Spleen (tissue), 11 donors: ENCODE measurements around the gene SBF1. TPM values are rescaled to one million over a fixed set of nuclear protein-coding genes. Genes with fewer than 3 reads are reported as not detected.
A peak's percentile ranks its signal among the peaks of the same experiment; 100 is the strongest.

ENCODE experiments used
- DNase-seq: peaks from one replicate; pipeline ENCODE4 v3.0.0-alpha.2; 2020
- H3K27ac ChIP-seq, 8 donors: fragments of 200-600 bp; sonication (generic) in 7 of 8; 1 replicate in 4 of 8; 2 replicates in 4 of 8; pipeline versions ENCODE4 v1.5.0 to v1.8.0; 2016 to 2021; ENCODE audit warnings: inconsistent platforms in 4 of 8, mild to moderate bottlenecking in 4 of 8, moderate library complexity in 1 of 8
- H3K27me3 ChIP-seq, 7 donors: fragments of 200-600 bp; sonication (generic) in 6 of 7; replicated peaks in 1 of 7; 1 replicate in 4 of 7; 2 replicates in 3 of 7; pipeline versions ENCODE4 v1.5.0 to v1.8.0; 2016 to 2021; ENCODE audit warnings: inconsistent platforms in 3 of 7, mild to moderate bottlenecking in 1 of 7
- H3K36me3 ChIP-seq, 6 donors: fragments of 200-600 bp; sonication (generic) in 5 of 6; 1 replicate in 4 of 6; 2 replicates in 2 of 6; pipeline versions ENCODE4 v1.5.0 to v1.8.0; 2016 to 2021; ENCODE audit warnings: inconsistent platforms in 2 of 6
- H3K4me1 ChIP-seq, 6 donors: fragments of 200-600 bp; sonication (generic) in 5 of 6; 1 replicate in 3 of 6; 2 replicates in 3 of 6; pipeline versions ENCODE4 v1.5.0 to v1.8.0; 2016 to 2021; ENCODE audit warnings: inconsistent platforms in 3 of 6
- H3K4me3 ChIP-seq, 8 donors: fragments of 200-600 bp; sonication (generic) in 7 of 8; 1 replicate in 4 of 8; 2 replicates in 4 of 8; pipeline versions ENCODE4 v1.5.0 to v1.8.0; 2016 to 2021; ENCODE audit warnings: inconsistent platforms in 4 of 8, mild to moderate bottlenecking in 4 of 8, moderate library complexity in 2 of 8
- H3K9me3 ChIP-seq, 8 donors: fragments of 200-600 bp; sonication (generic) in 7 of 8; 1 replicate in 4 of 8; 2 replicates in 4 of 8; pipeline versions ENCODE4 v1.5.0 to v1.8.0; 2016 to 2021; ENCODE audit warnings: inconsistent platforms in 4 of 8
- CTCF ChIP-seq, 11 experiments: fragments of 200-600 bp in 7 of 11; fragments of 450-650 bp in 4 of 11; sonication (generic) in 4 of 11; IDR thresholded peaks in 8 of 11; conservative IDR thresholded peaks in 3 of 11; 1 replicate in 7 of 11; 2 replicates in 4 of 11; pipeline versions ENCODE4 v1.4.0 to v1.8.0; 2016 to 2021; ENCODE audit warnings: antibody characterized with exemption in 11 of 11, inconsistent platforms in 4 of 11, mild to moderate bottlenecking in 1 of 11
- POLR2A ChIP-seq, 3 donors: fragments of 450-650 bp; IDR thresholded peaks; one replicate each; pipeline ENCODE4 v1.5.1; 2017; ENCODE audit warnings: antibody characterized with exemption in 3 of 3, mild to moderate bottlenecking in 1 of 3
- POLR2AphosphoS5 ChIP-seq, 3 donors: sonication (generic); formaldehyde crosslinking; IDR thresholded peaks; one replicate each; pipeline ENCODE4 v1.5.1; 2017; ENCODE audit warnings: antibody characterized with exemption in 3 of 3
- WGBS, 5 donors: extraction: QIAGEN DNeasy Blood & Tissue Kit in 3 of 5; methylation state at CpG; one replicate each; pipeline versions ENCODE4 v1.1.5 to v1.1.7; 2013 to 2018; 5-methylcytosine and 5-hydroxymethylcytosine counted together
- intact Hi-C: fragments of 100-400 bp; cut with DNase I; formaldehyde crosslinking; loops from one replicate; pipeline ENCODE4 v1.15.0; 2023; ENCODE audit warnings: low total_unique reads
- polyA plus RNA-seq, 3 donors: library from polyadenylated mRNA; stranded (reverse); fragments of 200-250 nt; gene quantifications; one replicate each; pipeline ENCODE4 v1.2.1, GENCODE V29; 2013
- total RNA-seq, 7 donors: library from RNA; depleted of rRNA in 3 of 7; stranded (reverse); fragments of >200 nt in 3 of 7; fragmentation: NEBNext Ultra II Directional in 4 of 7; extraction: Animal tissue kit (Norgen Biotek cat#: 25700) in 4 of 7; gene quantifications; one replicate each; pipeline versions ENCODE4 v1.1.0 to v1.2.1, GENCODE V29; 2016 to 2021
- donor health status: healthy with polysubstance abuse.
- donor health status: DM: no; HTN: no; CAD: no; lungs with moderate emphysema.
- donor health status: DM: no; HTN: no; CAD: no.
- donor health status: Bipolar disorder and iron deficiency.
- donor health status: healthy.
- donor health status: DM: no; HTN: no; CAD: no.
- donor health status: DM: yes; HTN: yes; CAD: no.

Gene SBF1
- total and polyA plus RNA-seq, 10 donors: 35.7 to 96.9 (median 75.3) TPM

GRCh38 chr22:50439871-50440331 lies 34.9 kb downstream of the SBF1 start:
- no peaks in the 10 kb centered on the region for H3K27me3 ChIP-seq
- TF ChIP-seq POLR2A (IDR thresholded peaks at IDR 0.05) (no peak), POLR2AphosphoS5 (IDR thresholded peaks at IDR 0.05) (peak in 1 of 3 donors; percentile 41)
- no peak for DNase-seq
- H3K4me1 ChIP-seq: peaks cover 0 to 30% (median 8%) of the 10 kb centered on the region in 6 donors
- no peak overlapping the region for H3K27ac ChIP-seq
- H3K9me3 ChIP-seq: no peaks in the 10 kb centered on the region
- H3K36me3 ChIP-seq: peaks cover 4 to 100% (median 72%) of the 10 kb centered on the region in 6 donors
- WGBS, 5 donors: 52 to 86% (median 82%) methylated on average over 5 to 10 of the region's 10 CpGs
- intact Hi-C loops: no loop called here
- no peak overlapping the region for H3K4me3 ChIP-seq

GRCh38 chr22:50439314-50439870 lies 35.4 kb downstream of the SBF1 start:
- intact Hi-C loops: no loop called here
- H3K4me1 ChIP-seq: peaks cover 0 to 25% (median 3%) of the 10 kb centered on the region in 6 donors
- no peaks in the 10 kb centered on the region for H3K27me3 ChIP-seq
- no peak overlapping the region for H3K27ac ChIP-seq
- DNase-seq: no peak
- H3K9me3 ChIP-seq: no peaks in the 10 kb centered on the region
- peaks cover 4 to 99% (median 75%) of the 10 kb centered on the region in 6 donors for H3K36me3 ChIP-seq
- H3K4me3 ChIP-seq: no peak overlapping the region
- peak in 1 of 3 donors; percentile 16 for TF ChIP-seq POLR2AphosphoS5 (IDR thresholded peaks at IDR 0.05)
- TF ChIP-seq POLR2A (IDR thresholded peaks at IDR 0.05): no peak
- WGBS, 5 donors: 73 to 91% (median 86%) methylated on average over 3 to 17 of the region's 17 CpGs

- Histone ChIP-seq H3K27me3 (no peaks in the 10 kb centered on the region), H3K27ac (no peak overlapping the region), H3K4me1 (peaks cover 0 to 17% (median 0%) of the 10 kb centered on the region in 6 donors), H3K36me3 (peaks cover 4 to 91% (median 74%) of the 10 kb centered on the region in 6 donors), H3K9me3 (no peaks in the 10 kb centered on the region), H3K4me3 (no peak overlapping the region)
- DNase-seq: no peak
- intact Hi-C loops: no loop called here
- 85 to 96% (median 92%) methylated on average over 28 to 34 of the region's 34 CpGs for WGBS, 5 donors
- TF ChIP-seq POLR2A (IDR thresholded peaks at IDR 0.05) (no peak), POLR2AphosphoS5 (IDR thresholded peaks at IDR 0.05) (peak; percentile 8 to 29 (median 22)), CTCF (IDR thresholded peaks at IDR 0.05 in 8 of 11, conservative IDR thresholded peaks at IDR 0.05 in 3 of 11) (no peak)
These were observed 36.2 kb downstream of the SBF1 start for GRCh38 chr22:50438305-50439275.

GRCh38 chr22:50437511-50438304 lies 37.1 kb downstream of the SBF1 start:
- no peak for TF ChIP-seq POLR2A (IDR thresholded peaks at IDR 0.05)
- TF ChIP-seq POLR2AphosphoS5 (IDR thresholded peaks at IDR 0.05): peak in 2 of 3 donors; percentile 9 to 32
- WGBS, 5 donors: 92 to 95% (median 94%) methylated on average over 31 to 36 of the region's 36 CpGs
- no peaks in the 10 kb centered on the region for H3K9me3 ChIP-seq
- no peak overlapping the region for H3K27ac ChIP-seq
- H3K36me3 ChIP-seq: peaks cover 4 to 86% (median 75%) of the 10 kb centered on the region in 6 donors
- no peak overlapping the region for H3K4me3 ChIP-seq
- intact Hi-C loops: no loop called here
- DNase-seq: no peak
- peaks cover 0 to 10% (median 0%) of the 10 kb centered on the region in 6 donors for H3K4me1 ChIP-seq
- no peaks in the 10 kb centered on the region for H3K27me3 ChIP-seq

- no peaks in the 10 kb centered on the region for H3K9me3 ChIP-seq
- H3K36me3 ChIP-seq: peaks cover 4 to 86% (median 80%) of the 10 kb centered on the region in 6 donors
- TF ChIP-seq POLR2AphosphoS5 (IDR thresholded peaks at IDR 0.05) (no peak), CTCF (IDR thresholded peaks at IDR 0.05 in 8 of 11, conservative IDR thresholded peaks at IDR 0.05 in 3 of 11) (no peak), POLR2A (IDR thresholded peaks at IDR 0.05) (no peak)
- no peak for DNase-seq
- H3K27ac ChIP-seq: no peak overlapping the region
- no peaks in the 10 kb centered on the region for H3K27me3 ChIP-seq
- H3K4me3 ChIP-seq: no peak overlapping the region
- 90 to 96% (median 94%) methylated on average over 22 to 25 of the region's 25 CpGs for WGBS, 5 donors
- peaks cover 0 to 4% (median 0%) of the 10 kb centered on the region in 6 donors for H3K4me1 ChIP-seq
- intact Hi-C loops: no loop called here
These were observed 37.9 kb downstream of the SBF1 start for GRCh38 chr22:50436841-50437341.
